ENCODE results near the gene NFIA. TPM values are rescaled to one million over a fixed set of nuclear protein-coding genes. Genes with fewer than 3 reads are reported as not detected.

The NFIA gene
- total RNA-seq, 1 experiment from 2014 or later: 0.35 TPM

DNA sequence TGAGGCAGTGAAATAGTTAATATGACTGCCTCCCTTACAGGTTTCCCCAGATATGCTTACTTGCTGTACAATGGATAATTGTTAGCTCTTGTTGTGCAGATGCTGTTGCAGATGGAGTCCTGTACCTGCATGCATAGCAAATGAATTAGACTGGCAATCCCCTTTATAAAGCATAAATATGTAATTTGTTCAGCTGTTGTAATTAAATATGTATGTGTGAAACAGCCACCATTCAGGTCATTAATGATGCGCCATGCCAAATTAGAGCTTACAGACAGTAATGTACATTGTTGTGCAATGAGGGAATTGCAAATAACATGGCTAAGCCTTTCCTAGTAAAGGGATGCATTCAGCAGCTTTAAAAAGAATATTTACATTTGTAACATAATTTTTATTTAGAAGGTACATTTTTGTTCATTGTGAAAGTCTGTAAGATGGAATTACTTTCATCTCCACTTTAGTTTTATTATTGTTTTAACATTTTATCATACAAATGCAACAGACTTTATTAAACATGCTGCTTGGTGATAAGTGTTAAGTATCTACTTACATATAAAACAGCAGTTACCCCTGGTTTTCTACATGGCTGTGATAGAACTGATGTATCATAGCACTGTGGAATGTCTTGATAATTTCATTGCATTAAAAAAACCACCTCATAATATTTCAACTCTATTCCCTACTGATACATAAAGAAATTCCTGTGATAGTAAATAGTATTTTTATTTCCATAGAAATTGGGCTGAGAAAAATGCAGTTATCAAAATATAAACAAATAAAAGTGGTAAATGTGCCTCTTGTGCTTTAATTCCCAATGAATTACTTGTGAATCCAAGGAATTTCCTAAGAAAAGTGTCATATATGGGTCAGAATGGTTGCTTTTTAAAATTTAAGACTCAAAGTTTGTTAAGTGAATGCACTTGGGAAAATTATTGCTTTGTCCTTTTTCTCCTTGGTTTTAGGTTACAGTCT is 99.0 kb downstream of the NFIA start:
- no peak overlapping the region for H3K23ac ChIP-seq (ENCODE audit: insufficient read length, low read depth, low read length)

More for the DNA sequence above, 99.0 kb downstream of the NFIA start:
- no CpG with 5 or more reads among the region's 1 CpG for WGBS (ENCODE audit: extremely low coverage, insufficient read length, low lambda C conversion rate)
- no peak overlapping the region for H3K27ac Mint-ChIP-seq
- Histone ChIP-seq H3K79me2 (ENCODE audit: insufficient read depth, low read length) (no peaks in the 10 kb centered on the region), H4K5ac (ENCODE audit: insufficient read length, low read depth, low read length) (no peak overlapping the region), H4K20me1 (ENCODE audit: control insufficient read depth, insufficient read depth, insufficient read length) (no peaks in the 10 kb centered on the region), H3K79me1 (ENCODE audit: insufficient read depth, low read depth, low read length, poor library complexity, severe bottlenecking) (no peaks in the 10 kb centered on the region), H3K9ac (ENCODE audit: extremely low read depth, insufficient read length, low read length) (no peak overlapping the region), H3T11ph (ENCODE audit: low read length) (no peak overlapping the region), H3K23me2 (ENCODE audit: insufficient read length, low read depth, low read length, poor library complexity, severe bottlenecking) (no peaks in the 10 kb centered on the region), H2BK20ac (ENCODE audit: low read depth, low read length, poor library complexity, severe bottlenecking) (no peak overlapping the region), H4K91ac (ENCODE audit: insufficient read length, low read depth, low read length) (no peak overlapping the region), H2AFZ (ENCODE audit: low read length) (no peak overlapping the region), H3K4me2 (ENCODE audit: insufficient read depth, insufficient read length, low read length) (no peak overlapping the region), H2BK5ac (ENCODE audit: insufficient read length, low read length) (no peak overlapping the region), H3K56ac (ENCODE audit: insufficient read length, low read depth, low read length) (no peak overlapping the region), H3K18ac (ENCODE audit: insufficient read length, low read depth, low read length) (no peak overlapping the region), H4K8ac (replicated peaks; ENCODE audit: insufficient read length, low read depth, low read length) (no peak overlapping the region), H3K14ac (ENCODE audit: insufficient read depth, low read length) (no peak overlapping the region), H2BK12ac (ENCODE audit: insufficient read length, low read depth, low read length) (no peak overlapping the region), H2BK120ac (ENCODE audit: low read depth, low read length, poor library complexity, severe bottlenecking) (no peak overlapping the region), H3K9me3 (ENCODE audit: control insufficient read depth, low read depth, low read length) (no peaks in the 10 kb centered on the region), H3K27ac (ENCODE audit: insufficient read length, low read depth, low read length) (no peak overlapping the region), H3K4me1 (ENCODE audit: insufficient read depth, low read length) (no peaks in the 10 kb centered on the region), H2AK5ac (ENCODE audit: insufficient read length, low read length) (no peak overlapping the region), H2BK15ac (ENCODE audit: low read depth, low read length) (no peak overlapping the region), H3K27me3 (ENCODE audit: insufficient read depth, low read length) (no peaks in the 10 kb centered on the region), H3K4ac (ENCODE audit: low read depth, low read length) (no peak overlapping the region)
- TF ChIP-seq, protein P1, sequence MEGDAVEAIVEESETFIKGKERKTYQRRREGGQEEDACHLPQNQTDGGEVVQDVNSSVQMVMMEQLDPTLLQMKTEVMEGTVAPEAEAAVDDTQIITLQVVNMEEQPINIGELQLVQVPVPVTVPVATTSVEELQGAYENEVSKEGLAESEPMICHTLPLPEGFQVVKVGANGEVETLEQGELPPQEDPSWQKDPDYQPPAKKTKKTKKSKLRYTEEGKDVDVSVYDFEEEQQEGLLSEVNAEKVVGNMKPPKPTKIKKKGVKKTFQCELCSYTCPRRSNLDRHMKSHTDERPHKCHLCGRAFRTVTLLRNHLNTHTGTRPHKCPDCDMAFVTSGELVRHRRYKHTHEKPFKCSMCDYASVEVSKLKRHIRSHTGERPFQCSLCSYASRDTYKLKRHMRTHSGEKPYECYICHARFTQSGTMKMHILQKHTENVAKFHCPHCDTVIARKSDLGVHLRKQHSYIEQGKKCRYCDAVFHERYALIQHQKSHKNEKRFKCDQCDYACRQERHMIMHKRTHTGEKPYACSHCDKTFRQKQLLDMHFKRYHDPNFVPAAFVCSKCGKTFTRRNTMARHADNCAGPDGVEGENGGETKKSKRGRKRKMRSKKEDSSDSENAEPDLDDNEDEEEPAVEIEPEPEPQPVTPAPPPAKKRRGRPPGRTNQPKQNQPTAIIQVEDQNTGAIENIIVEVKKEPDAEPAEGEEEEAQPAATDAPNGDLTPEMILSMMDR (conservative IDR thresholded peaks at IDR 0.05): no peak
- H3K4me3 Mint-ChIP-seq: no peak overlapping the region
- no peaks in the 10 kb centered on the region for H3K36me3 Mint-ChIP-seq (ENCODE audit: insufficient read depth in 1 of 3, low read depth in 3 of 3)
- H3K9me3 Mint-ChIP-seq: no peaks in the 10 kb centered on the region
- H3K27me3 Mint-ChIP-seq (ENCODE audit: low read depth): no peaks in the 10 kb centered on the region
- H3K4me1 Mint-ChIP-seq: peaks cover 7 to 8% of the 10 kb centered on the region in 2 experiments
- no peak for DNase-seq

All from H9 (cell line).